ENCODE measurements around the gene PTPN6.

DNA sequence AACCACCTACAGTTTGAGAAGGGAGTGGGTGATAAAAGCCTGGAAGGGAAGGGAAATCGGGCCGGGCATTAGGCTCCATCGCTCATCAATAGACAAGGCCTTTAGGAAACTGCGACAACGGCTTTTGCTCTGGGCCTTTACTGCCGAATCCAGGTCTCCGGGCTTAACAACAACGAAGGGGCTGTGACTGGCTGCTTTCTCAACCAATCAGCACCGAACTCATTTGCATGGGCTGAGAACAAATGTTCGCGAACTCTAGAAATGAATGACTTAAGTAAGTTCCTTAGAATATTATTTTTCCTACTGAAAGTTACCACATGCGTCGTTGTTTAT, 7.8 kb upstream of the PTPN6 start:
- TF ChIP-seq, protein P1, sequence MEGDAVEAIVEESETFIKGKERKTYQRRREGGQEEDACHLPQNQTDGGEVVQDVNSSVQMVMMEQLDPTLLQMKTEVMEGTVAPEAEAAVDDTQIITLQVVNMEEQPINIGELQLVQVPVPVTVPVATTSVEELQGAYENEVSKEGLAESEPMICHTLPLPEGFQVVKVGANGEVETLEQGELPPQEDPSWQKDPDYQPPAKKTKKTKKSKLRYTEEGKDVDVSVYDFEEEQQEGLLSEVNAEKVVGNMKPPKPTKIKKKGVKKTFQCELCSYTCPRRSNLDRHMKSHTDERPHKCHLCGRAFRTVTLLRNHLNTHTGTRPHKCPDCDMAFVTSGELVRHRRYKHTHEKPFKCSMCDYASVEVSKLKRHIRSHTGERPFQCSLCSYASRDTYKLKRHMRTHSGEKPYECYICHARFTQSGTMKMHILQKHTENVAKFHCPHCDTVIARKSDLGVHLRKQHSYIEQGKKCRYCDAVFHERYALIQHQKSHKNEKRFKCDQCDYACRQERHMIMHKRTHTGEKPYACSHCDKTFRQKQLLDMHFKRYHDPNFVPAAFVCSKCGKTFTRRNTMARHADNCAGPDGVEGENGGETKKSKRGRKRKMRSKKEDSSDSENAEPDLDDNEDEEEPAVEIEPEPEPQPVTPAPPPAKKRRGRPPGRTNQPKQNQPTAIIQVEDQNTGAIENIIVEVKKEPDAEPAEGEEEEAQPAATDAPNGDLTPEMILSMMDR (IDR thresholded peaks at IDR 0.05), result no peak
- TF ChIP-seq EZH2 (IDR thresholded peaks at IDR 0.05), result no peak

Data from neural progenitor cell (in vitro differentiated cells).